Activated CD4-positive, alpha-beta T cell treated with anti-CD3 and anti-CD28 coated beads for 36 hours (primary cell): ENCODE results near the gene BRCA2. TPM values are rescaled to one million over a fixed set of nuclear protein-coding genes. Genes with fewer than 3 reads are reported as not detected.

Experiments used
- ATAC-seq: fragments of 200-7000 bp; cut with Tn5 transposase; one replicate; pipeline ENCODE4 v1.10.0; 2021; ENCODE audit warnings: mild to moderate bottlenecking, moderate library complexity
- CTCF ChIA-PET: fragments of 350-600 bp; sonication (Branson Sonifier 250); formaldehyde crosslinking; loops from one replicate; lab custom pipeline; 2021; ENCODE audit warnings: antibody characterized with exemption; lab: Charles Lee
- POLR2A ChIA-PET: fragments of 350-600 bp; sonication (Branson Sonifier 250); formaldehyde crosslinking; loops from one replicate; lab custom pipeline; 2021; ENCODE audit warnings: antibody characterized with exemption, inconsistent platforms; lab: Charles Lee
- DNase-seq: peaks from one replicate; pipeline ENCODE4 v3.0.0-alpha.2; 2020
- H3K27ac Mint-ChIP-seq: one replicate; pipeline ENCODE4 v1.8.0; 2021; ENCODE audit warnings: mixed read lengths
- H3K27me3 Mint-ChIP-seq: one replicate; pipeline ENCODE4 v1.8.0; 2021; ENCODE audit warnings: mixed read lengths
- H3K36me3 Mint-ChIP-seq: one replicate; pipeline ENCODE4 v1.8.0; 2021; ENCODE audit warnings: low read depth, mixed read lengths
- H3K4me1 Mint-ChIP-seq: one replicate; pipeline ENCODE4 v1.8.0; 2021; ENCODE audit warnings: mixed read lengths
- H3K4me3 Mint-ChIP-seq: one replicate; pipeline ENCODE4 v1.8.0; 2021; ENCODE audit warnings: mild to moderate bottlenecking, moderate library complexity, mixed read lengths
- H3K9me3 Mint-ChIP-seq: one replicate; pipeline ENCODE4 v1.8.0; 2021; ENCODE audit warnings: low read depth, mixed read lengths
- intact Hi-C, 2 experiments: fragments of 100-400 bp; cut with DNase I in 1 of 2; cut with micrococcal nuclease in 1 of 2; formaldehyde crosslinking; loops; one replicate each; pipeline versions ENCODE4 v1.14.2 to v1.15.1; 2022 to 2024; cut with DNase I, micrococcal nuclease
- total RNA-seq, 2 experiments: library from RNA; stranded (reverse); gene quantifications; one replicate each; pipeline ENCODE4 v1.2.3, GENCODE V29; 2021

Gene BRCA2
- total RNA-seq, 2 experiments from 2014 or later: 34.1 to 49.0 TPM

GRCh38 chr13:32414580-32414979 lies 99.3 kb downstream of the BRCA2 start:
- intact Hi-C loops: no loop called here
- Mint-ChIP-seq H3K4me3 (no peak overlapping the region), H3K27me3 (no peaks in the 10 kb centered on the region), H3K4me1 (peaks cover 9% of the 10 kb centered on the region), H3K9me3 (peaks cover 13% of the 10 kb centered on the region), H3K27ac (no peak overlapping the region), H3K36me3 (peaks cover 19% of the 10 kb centered on the region)
- ChIA-PET CTCF (interaction anchor here (0.6 to 1.8 kb wide), 9 partner anchors 10 to 115 kb away, joined by 3 to 6 read pairs (median 3); no protein-coding TSS in a partner anchor), POLR2A (no interaction called here)
- DNase-seq (no peak), ATAC-seq (no peak)

DNA sequence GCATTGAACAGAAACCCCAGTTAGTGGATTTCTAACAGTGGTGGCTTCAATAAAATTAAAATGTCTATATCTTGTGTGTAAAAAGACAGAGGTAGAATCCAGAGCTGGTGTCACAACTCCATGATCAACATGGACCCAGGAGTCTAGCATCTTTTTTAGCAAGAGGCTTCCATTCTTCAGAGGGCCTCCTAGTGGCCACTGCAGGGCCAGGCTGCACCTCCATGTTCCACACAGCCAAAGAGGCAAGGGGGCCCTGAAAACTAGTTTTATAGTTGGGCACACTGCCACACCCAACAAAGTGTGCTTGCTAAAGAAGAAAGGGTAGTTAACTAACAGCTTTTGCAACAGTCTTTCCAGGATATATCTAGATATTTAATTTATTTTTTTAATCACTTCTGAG lies 99.7 kb downstream of the BRCA2 start:
- Mint-ChIP-seq H3K27ac (no peak overlapping the region), H3K36me3 (peaks cover 24% of the 10 kb centered on the region), H3K9me3 (peaks cover 15% of the 10 kb centered on the region), H3K4me3 (no peak overlapping the region), H3K4me1 (peaks cover 4% of the 10 kb centered on the region), H3K27me3 (no peaks in the 10 kb centered on the region)
- intact Hi-C loops: no loop called here
- ATAC-seq: peak; percentile 55
- peak; percentile 51 for DNase-seq
- ChIA-PET POLR2A (no interaction called here), CTCF (interaction anchor here (0.6 to 1.8 kb wide), 9 partner anchors 9 to 41 kb away, joined by 3 to 6 read pairs (median 3); no protein-coding TSS in a partner anchor)

- H3K27ac Mint-ChIP-seq: no peak overlapping the region
- POLR2A ChIA-PET: interaction anchor here (0.6 kb wide), 1 partner anchor 103 kb away, joined by 3 read pairs; no protein-coding TSS in a partner anchor
- DNase-seq: no peak
- H3K36me3 Mint-ChIP-seq: peaks cover 42% of the 10 kb centered on the region
- H3K4me3 Mint-ChIP-seq: no peak overlapping the region
- H3K9me3 Mint-ChIP-seq: peaks cover 19% of the 10 kb centered on the region
- ATAC-seq: no peak
- CTCF ChIA-PET: no interaction called here
- H3K27me3 Mint-ChIP-seq: no peaks in the 10 kb centered on the region
- intact Hi-C loops: no loop called here
- no peaks in the 10 kb centered on the region for H3K4me1 Mint-ChIP-seq
Measured at GRCh38 chr13:32417995-32418394, 102.7 kb downstream of the BRCA2 start.

- POLR2A ChIA-PET: no interaction called here
- H3K4me1 Mint-ChIP-seq: peaks cover 10% of the 10 kb centered on the region
- CTCF ChIA-PET: no interaction called here
- peaks cover 52% of the 10 kb centered on the region for H3K36me3 Mint-ChIP-seq
- H3K27ac Mint-ChIP-seq: no peak overlapping the region
- intact Hi-C loops: no loop called here
- peaks cover 19% of the 10 kb centered on the region for H3K9me3 Mint-ChIP-seq
- DNase-seq (no peak), ATAC-seq (no peak)
- H3K27me3 Mint-ChIP-seq: no peaks in the 10 kb centered on the region
- H3K4me3 Mint-ChIP-seq: no peak overlapping the region
Measured at GRCh38 chr13:32419862-32420261, 104.6 kb downstream of the BRCA2 start.

GRCh38 chr13:32423592-32423991 lies 108.3 kb downstream of the BRCA2 start:
- no peak overlapping the region for H3K4me3 Mint-ChIP-seq
- ATAC-seq: no peak
- intact Hi-C loops: no loop called here
- CTCF ChIA-PET: interaction anchor here (0.9 to 1.6 kb wide), 2 partner anchors 9 to 227 kb away, joined by 3 read pairs; no protein-coding TSS in a partner anchor
- POLR2A ChIA-PET: no interaction called here
- no peak for DNase-seq
- no peak overlapping the region for H3K27ac Mint-ChIP-seq
- peaks cover 58% of the 10 kb centered on the region for H3K36me3 Mint-ChIP-seq
- H3K9me3 Mint-ChIP-seq: peaks cover 11% of the 10 kb centered on the region
- peaks cover 26% of the 10 kb centered on the region for H3K4me1 Mint-ChIP-seq
- no peaks in the 10 kb centered on the region for H3K27me3 Mint-ChIP-seq

- ChIA-PET POLR2A (interaction anchor here (0.8 to 1.1 kb wide), 3 partner anchors 109 to 1394 kb away, joined by 3 to 7 read pairs (median 3); partner anchors contain the start of gene BRCA2), CTCF (interaction anchor here (0.6 to 1.6 kb wide), 5 partner anchors 10 to 178 kb away, joined by 3 to 4 read pairs (median 3); no protein-coding TSS in a partner anchor)
- ATAC-seq (no peak), DNase-seq (no peak)
- peaks cover 3% of the 10 kb centered on the region for H3K9me3 Mint-ChIP-seq
- intact Hi-C loops: loop anchor here in 1 of 2 experiments (5.0 kb wide), 4 partner anchors 153 to 1263 kb away; partner anchors contain the start of genes FRY and HSPH1
- peaks cover 31% of the 10 kb centered on the region for H3K4me1 Mint-ChIP-seq
- peak overlapping the region; percentile 86 for H3K4me3 Mint-ChIP-seq
- H3K27ac Mint-ChIP-seq: peak overlapping the region; percentile 61
- no peaks in the 10 kb centered on the region for H3K27me3 Mint-ChIP-seq
- H3K36me3 Mint-ChIP-seq: peaks cover 44% of the 10 kb centered on the region
Measured at GRCh38 chr13:32425158-32425557, 109.8 kb downstream of the BRCA2 start.

DNA sequence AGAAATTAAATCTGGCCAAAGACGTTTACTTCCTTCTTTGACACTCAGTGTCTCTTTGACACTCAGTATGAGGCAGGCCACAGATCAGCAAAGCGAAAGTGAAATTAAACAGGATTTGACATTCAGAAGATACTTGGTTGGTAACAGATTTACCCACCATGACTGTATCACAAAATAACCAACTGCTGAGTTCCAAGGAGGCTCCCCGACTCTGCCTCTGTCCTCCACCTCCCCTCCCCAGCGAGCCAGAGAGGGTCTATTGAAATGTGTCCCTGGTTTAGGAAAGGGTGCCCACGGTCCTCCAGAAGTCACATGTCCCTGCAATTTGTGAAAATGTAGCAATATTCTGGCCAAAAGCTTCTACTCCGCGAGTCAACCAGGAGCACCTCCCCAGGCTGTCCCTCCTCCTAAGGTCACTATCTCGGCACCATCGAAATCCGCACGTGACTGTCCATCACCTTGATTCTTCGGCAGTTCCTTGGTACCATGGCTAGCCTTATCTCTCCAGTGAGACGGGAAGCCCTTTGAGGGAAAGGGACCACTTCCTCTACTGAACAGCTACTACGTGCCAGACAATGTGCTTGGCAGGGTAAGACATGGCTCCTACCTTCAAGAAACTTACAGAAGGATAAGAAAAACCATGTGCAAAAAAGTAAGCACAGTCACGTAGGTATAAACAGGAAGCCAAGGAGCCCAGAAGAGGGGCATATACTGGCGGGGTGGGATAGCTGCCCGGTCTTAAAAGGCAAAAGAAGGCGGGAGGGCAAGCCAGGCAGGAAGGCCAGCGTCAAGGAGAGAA lies 111.1 kb downstream of the BRCA2 start:
- peak; percentile 68 for ATAC-seq
- Mint-ChIP-seq H3K4me1 (peaks cover 31% of the 10 kb centered on the region), H3K27me3 (no peaks in the 10 kb centered on the region), H3K27ac (peak overlapping the region; percentile 94), H3K9me3 (no peaks in the 10 kb centered on the region), H3K4me3 (peak overlapping the region; percentile 86), H3K36me3 (peaks cover 35% of the 10 kb centered on the region)
- ChIA-PET CTCF (interaction anchor here (1.0 kb wide), 1 partner anchor 22 kb away, joined by 4 read pairs; no protein-coding TSS in a partner anchor), POLR2A (interaction anchor here (0.9 to 2.5 kb wide), 2 partner anchors 18 to 111 kb away, joined by 4 to 11 read pairs; partner anchors contain the start of genes BRCA2 and ZAR1L)
- peak; percentile 59 for DNase-seq
- intact Hi-C loops: loop anchor here (1.0 to 5.0 kb wide), 12 partner anchors 18 to 1264 kb away; partner anchors contain the start of genes BRCA2 (in 1 of the 2), FRY (in 1 of the 2), HSPH1 (in 1 of the 2) and N4BP2L2 (in 1 of the 2)

GRCh38 chr13:32426990-32427851 lies 111.9 kb downstream of the BRCA2 start:
- peaks cover 31% of the 10 kb centered on the region for H3K36me3 Mint-ChIP-seq
- H3K9me3 Mint-ChIP-seq: no peaks in the 10 kb centered on the region
- DNase-seq (peak; percentile 78), ATAC-seq (peak; percentile 13)
- intact Hi-C loops: loop anchor here (1.0 to 5.0 kb wide), 12 partner anchors 18 to 1265 kb away; partner anchors contain the start of genes BRCA2 (in 1 of the 2), FRY (in 1 of the 2), HSPH1 (in 1 of the 2) and N4BP2L2 (in 1 of the 2)
- ChIA-PET CTCF (interaction anchor here (0.6 to 1.3 kb wide), 2 partner anchors 19 to 60 kb away, joined by 3 to 5 read pairs; no protein-coding TSS in a partner anchor), POLR2A (interaction anchor here (0.9 to 2.5 kb wide), 5 partner anchors 19 to 159 kb away, joined by 4 to 11 read pairs (median 5); partner anchors contain the start of genes BRCA2, PDS5B and ZAR1L)
- H3K4me3 Mint-ChIP-seq: peak overlapping the region; percentile 86
- H3K4me1 Mint-ChIP-seq: peaks cover 31% of the 10 kb centered on the region
- no peaks in the 10 kb centered on the region for H3K27me3 Mint-ChIP-seq
- H3K27ac Mint-ChIP-seq: peak overlapping the region; percentile 94

GRCh38 chr13:32427852-32428580 lies 112.7 kb downstream of the BRCA2 start, which contains the start of gene N4BP2L1:
TSS of gene N4BP2L1 (minus strand) at chr13:32428130. CDS start at chr13:32428082, 48 bp downstream.
- ATAC-seq: peak; percentile 77

More at GRCh38 chr13:32427852-32428580, 112.7 kb downstream of the BRCA2 start, which contains the start of gene N4BP2L1:
- Mint-ChIP-seq H3K9me3 (no peaks in the 10 kb centered on the region), H3K4me3 (peak within 1 kb of the TSS; percentile 86), H3K27me3 (no peaks in the 10 kb centered on the region), H3K27ac (peak within 1 kb of the TSS; percentile 94), H3K4me1 (peaks cover 31% of the 10 kb centered on the region), H3K36me3 (peaks cover 28% of the 10 kb centered on the region)
- CTCF ChIA-PET: interaction anchor here (0.5 to 1.3 kb wide), 6 partner anchors 10 to 1115 kb away, joined by 3 to 5 read pairs (median 3); no protein-coding TSS in a partner anchor
- peak; percentile 94 for DNase-seq
- POLR2A ChIA-PET: interaction anchor here (0.7 to 2.5 kb wide), 5 partner anchors 20 to 158 kb away, joined by 4 to 11 read pairs (median 5); partner anchors contain the start of genes BRCA2, N4BP2L2, PDS5B and ZAR1L
- intact Hi-C loops: loop anchor here (1.0 to 5.0 kb wide), 10 partner anchors 19 to 1266 kb away; partner anchors contain the start of genes BRCA2 (in 1 of the 2), FRY (in 1 of the 2), HSPH1 (in 1 of the 2) and N4BP2L2 (in 1 of the 2)
